Prostate gland (tissue), 2 donors: ENCODE results near the gene EXOC8. TPM values are rescaled to one million over a fixed set of nuclear protein-coding genes. Genes with fewer than 3 reads are reported as not detected.

Source experiments
- DNase-seq: peaks from one replicate; pipeline ENCODE4 v3.0.0-alpha.2; 2019; ENCODE audit warnings: low spot score
- H3K27ac ChIP-seq, 2 donors: fragments of 200-600 bp; sonication (generic); 2 replicates each; pipeline ENCODE4 v1.5.1; 2017 to 2019
- H3K27me3 ChIP-seq: fragments of 200-600 bp; sonication (generic); replicated peaks from 2 replicates; pipeline ENCODE4 v1.5.1; 2019; ENCODE audit not compliant: insufficient read depth
- H3K36me3 ChIP-seq, 2 donors: fragments of 200-600 bp; sonication (generic); 1 replicate in 1 of 2; 2 replicates in 1 of 2; pipeline versions ENCODE4 v1.5.1 to v1.8.1; 2017 to 2019
- H3K4me1 ChIP-seq: fragments of 200-600 bp; sonication (generic); replicated peaks from 2 replicates; pipeline ENCODE4 v1.5.1; 2019
- H3K4me3 ChIP-seq, 2 donors: fragments of 200-600 bp; sonication (generic); 2 replicates each; pipeline ENCODE4 v1.5.1; 2017 to 2019
- H3K9me3 ChIP-seq: fragments of 200-600 bp; sonication (generic); 2 replicates; pipeline ENCODE4 v1.5.1; 2017
- CTCF ChIP-seq, 4 experiments: fragments of 200-600 bp in 2 of 4; fragments of 450-650 bp in 2 of 4; sonication (generic) in 2 of 4; IDR thresholded peaks; 1 replicate in 3 of 4; 2 replicates in 1 of 4; pipeline ENCODE4 v1.5.1; 2016 to 2019; ENCODE audit warnings: antibody characterized with exemption in 4 of 4, mild to moderate bottlenecking in 2 of 4, moderate library complexity in 2 of 4
- POLR2A ChIP-seq: fragments of 450-650 bp; IDR thresholded peaks from one replicate; pipeline ENCODE4 v1.6.1; 2016; ENCODE audit warnings: antibody characterized with exemption, mild to moderate bottlenecking
- POLR2AphosphoS5 ChIP-seq: sonication (generic); formaldehyde crosslinking; IDR thresholded peaks from one replicate; pipeline ENCODE4 v1.6.1; 2017; ENCODE audit warnings: antibody characterized with exemption
- WGBS: methylation state at CpG from one replicate; pipeline ENCODE4 v1.1.5; 2018; 5-methylcytosine and 5-hydroxymethylcytosine counted together
- intact Hi-C: fragments of 100-400 bp; cut with DNase I; formaldehyde crosslinking; loops from one replicate; pipeline ENCODE4 v1.14.2; 2022
- total RNA-seq, 2 donors: library from RNA; depleted of rRNA; stranded (reverse); fragments of >200 nt; gene quantifications; one replicate each; pipeline ENCODE4 v1.1.0, GENCODE V29; 2016

Gene EXOC8
- total RNA-seq, 2 donors from 2014 or later = 11.9 to 14.8 TPM

GRCh38 chr1:231329483-231329882 is 8.2 kb downstream of the EXOC8 start:
- Histone ChIP-seq H3K9me3 (no peaks in the 10 kb centered on the region), H3K36me3 (no peaks in the 10 kb centered on the region), H3K27me3 (no peaks in the 10 kb centered on the region), H3K4me1 (peaks cover 4% of the 10 kb centered on the region), H3K4me3 (no peak overlapping the region), H3K27ac (no peak overlapping the region)
- TF ChIP-seq POLR2A = no peak
- no peak for TF ChIP-seq CTCF (IDR thresholded peaks at IDR 0.05)
- TF ChIP-seq POLR2AphosphoS5 = no peak
- no peak for DNase-seq
- intact Hi-C loops = no loop called here
- WGBS = 88% methylated on average over 7 of the region's 7 CpGs

DNA sequence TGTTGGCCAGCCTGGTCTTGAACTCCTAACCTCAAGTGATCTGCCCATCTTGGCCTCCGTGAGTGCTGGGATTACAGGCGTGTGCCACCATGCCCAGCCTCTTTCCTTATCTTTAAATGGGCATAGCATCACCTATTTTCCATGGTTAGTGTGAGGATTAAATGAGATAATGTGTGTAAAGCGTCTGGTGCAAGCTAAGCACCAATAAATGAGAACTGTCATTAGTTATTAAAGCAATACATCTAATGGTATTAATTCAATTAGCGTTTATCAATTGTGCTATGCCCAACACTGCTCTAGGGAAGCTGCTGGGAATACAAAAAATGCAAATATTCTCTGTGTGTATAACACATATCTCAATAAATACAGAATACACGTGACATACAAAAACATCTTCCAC is 10.0 kb downstream of the EXOC8 start:
- intact Hi-C loops = no loop called here
- Histone ChIP-seq H3K27ac (no peak overlapping the region), H3K4me1 (peaks cover 4% of the 10 kb centered on the region), H3K27me3 (no peaks in the 10 kb centered on the region), H3K4me3 (no peak overlapping the region), H3K36me3 (no peaks in the 10 kb centered on the region), H3K9me3 (no peaks in the 10 kb centered on the region)
- DNase-seq = no peak
- TF ChIP-seq POLR2A = no peak
- no peak for TF ChIP-seq CTCF (IDR thresholded peaks at IDR 0.05)
- no peak for TF ChIP-seq POLR2AphosphoS5
- 77% methylated on average over 5 of the region's 5 CpGs for WGBS

DNA sequence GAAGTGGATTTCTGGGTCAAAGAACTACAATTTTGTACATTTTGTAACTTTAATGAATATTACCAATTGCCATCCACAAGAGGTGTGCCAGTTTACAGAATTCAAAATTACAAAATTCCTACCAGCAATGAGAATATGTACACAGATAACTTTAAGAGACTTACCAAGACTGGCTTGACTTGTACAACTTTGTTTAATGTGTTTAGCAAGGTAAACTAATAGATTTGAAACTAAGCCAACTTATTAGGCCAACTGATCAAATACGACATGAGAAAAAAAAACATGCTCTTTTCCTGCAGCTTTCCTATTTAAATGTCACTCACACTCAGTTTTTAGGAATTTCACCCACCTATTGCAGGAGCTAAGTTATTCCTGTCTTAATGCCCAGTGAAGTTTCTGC is 11.4 kb downstream of the EXOC8 start:
- Histone ChIP-seq H3K4me3 (no peak overlapping the region), H3K9me3 (no peaks in the 10 kb centered on the region), H3K36me3 (no peaks in the 10 kb centered on the region), H3K4me1 (peaks cover 4% of the 10 kb centered on the region), H3K27ac (no peak overlapping the region), H3K27me3 (no peaks in the 10 kb centered on the region)
- DNase-seq = no peak
- intact Hi-C loops = no loop called here
- TF ChIP-seq CTCF (IDR thresholded peaks at IDR 0.05) (no peak), POLR2AphosphoS5 (peak; percentile 31)
- 32% methylated on average over 1 of the region's 1 CpG for WGBS

DNA sequence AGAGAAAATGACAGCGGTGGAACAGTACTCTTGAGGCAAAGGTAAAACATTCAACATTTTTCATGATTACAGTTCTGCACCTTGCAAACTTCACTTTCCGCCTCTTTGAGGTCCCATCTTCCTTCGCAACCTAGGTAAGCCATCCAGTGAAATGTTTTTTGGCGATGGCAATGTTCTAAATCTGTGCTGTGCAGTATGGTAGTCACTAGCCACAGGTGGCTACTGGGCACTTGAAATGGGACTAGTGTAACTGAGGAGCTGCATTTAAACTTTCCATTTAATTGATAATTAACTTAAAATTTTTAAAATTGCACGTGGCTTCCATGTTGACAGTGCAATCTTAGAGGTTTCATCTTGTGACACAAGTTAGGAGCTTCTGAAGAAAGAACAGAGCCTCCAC is 13.0 kb downstream of the EXOC8 start:
- intact Hi-C loops = no loop called here
- Histone ChIP-seq H3K27ac (no peak overlapping the region), H3K27me3 (no peaks in the 10 kb centered on the region), H3K4me1 (peaks cover 4% of the 10 kb centered on the region), H3K4me3 (no peak overlapping the region), H3K9me3 (no peaks in the 10 kb centered on the region), H3K36me3 (no peaks in the 10 kb centered on the region)
- no peak for TF ChIP-seq CTCF (IDR thresholded peaks at IDR 0.05)
- DNase-seq = no peak
- 84% methylated on average over 5 of the region's 5 CpGs for WGBS

DNA sequence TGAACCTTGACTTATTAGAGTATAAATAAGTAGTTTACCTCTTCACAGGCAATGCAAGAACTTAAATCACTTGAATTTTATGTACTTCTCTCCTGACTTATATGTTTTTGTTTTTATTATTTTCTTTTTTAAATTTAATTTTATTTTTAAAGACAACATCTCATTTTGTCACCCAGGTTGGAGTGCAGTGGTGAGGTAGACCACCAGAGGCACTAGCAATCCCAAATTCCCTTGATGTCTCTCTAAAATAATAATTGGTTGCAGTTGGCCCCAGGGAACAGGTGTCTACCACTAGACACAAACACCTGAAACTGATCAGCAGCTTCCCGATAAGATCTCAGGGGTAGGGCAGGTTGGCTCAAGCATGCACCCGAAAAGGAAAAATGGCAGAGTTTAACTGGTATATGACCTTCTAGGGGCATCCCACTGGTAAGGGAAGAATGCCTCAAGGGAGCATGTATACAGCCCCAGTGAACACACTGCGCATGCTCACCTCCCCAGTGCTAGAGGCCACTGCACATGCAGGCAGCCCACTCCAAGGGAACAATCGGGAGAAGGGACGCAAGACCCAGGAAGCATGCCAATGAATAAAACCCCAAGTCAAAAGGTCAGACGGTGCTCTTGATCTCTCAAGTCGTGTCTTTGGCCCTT is 14.6 kb downstream of the EXOC8 start:
- no peak for DNase-seq
- Histone ChIP-seq H3K4me3 (no peak overlapping the region), H3K36me3 (no peaks in the 10 kb centered on the region), H3K27me3 (no peaks in the 10 kb centered on the region), H3K9me3 (no peaks in the 10 kb centered on the region), H3K27ac (no peak overlapping the region), H3K4me1 (peaks cover 4% of the 10 kb centered on the region)
- TF ChIP-seq CTCF (IDR thresholded peaks at IDR 0.05) (no peak), POLR2AphosphoS5 (no peak), POLR2A (no peak)
- WGBS = 86% methylated on average over 7 of the region's 7 CpGs
- intact Hi-C loops = no loop called here
